ENCODE results near the gene FAM78A.
"Not testable (repeated sequence)": the region's sequence is repeated elsewhere in the genome, so short reads cannot be mapped to it uniquely, and the experiment has no call there.

FAM78A gene

GRCh38 chr9:131280660-131281059 lies 4.3 kb upstream of the FAM78A start:
- DNase-seq: no peak

GRCh38 chr9:131279863-131280570 lies 3.7 kb upstream of the FAM78A start:
- DNase-seq: no peak

GRCh38 chr9:131279196-131279862 lies 3.0 kb upstream of the FAM78A start:
- DNase-seq: no peak

DNA sequence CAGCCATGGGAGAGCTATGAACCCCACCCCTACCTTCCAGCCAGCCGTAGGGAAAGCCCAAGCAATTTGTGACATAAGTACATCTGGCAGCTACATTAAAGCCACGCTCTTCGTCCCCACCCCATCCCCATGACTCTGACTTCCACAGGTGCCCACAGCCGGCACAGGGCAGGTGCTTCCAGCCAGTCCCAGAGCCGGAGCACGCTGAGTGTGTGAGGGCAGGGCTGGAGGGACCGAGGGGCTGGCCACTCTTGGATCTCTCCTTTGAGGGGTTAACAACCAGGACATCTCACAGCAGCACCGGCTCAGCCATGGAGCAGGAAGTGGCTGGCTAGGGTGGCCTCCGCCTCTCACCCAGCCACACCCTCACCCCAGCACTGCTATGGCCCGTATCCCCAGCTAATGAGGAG lies 2.4 kb upstream of the FAM78A start:
- DNase-seq: no peak

- DNase-seq: peak; percentile 82
Measured at GRCh38 chr9:131277910-131278701, 1.8 kb upstream of the FAM78A start.

DNA sequence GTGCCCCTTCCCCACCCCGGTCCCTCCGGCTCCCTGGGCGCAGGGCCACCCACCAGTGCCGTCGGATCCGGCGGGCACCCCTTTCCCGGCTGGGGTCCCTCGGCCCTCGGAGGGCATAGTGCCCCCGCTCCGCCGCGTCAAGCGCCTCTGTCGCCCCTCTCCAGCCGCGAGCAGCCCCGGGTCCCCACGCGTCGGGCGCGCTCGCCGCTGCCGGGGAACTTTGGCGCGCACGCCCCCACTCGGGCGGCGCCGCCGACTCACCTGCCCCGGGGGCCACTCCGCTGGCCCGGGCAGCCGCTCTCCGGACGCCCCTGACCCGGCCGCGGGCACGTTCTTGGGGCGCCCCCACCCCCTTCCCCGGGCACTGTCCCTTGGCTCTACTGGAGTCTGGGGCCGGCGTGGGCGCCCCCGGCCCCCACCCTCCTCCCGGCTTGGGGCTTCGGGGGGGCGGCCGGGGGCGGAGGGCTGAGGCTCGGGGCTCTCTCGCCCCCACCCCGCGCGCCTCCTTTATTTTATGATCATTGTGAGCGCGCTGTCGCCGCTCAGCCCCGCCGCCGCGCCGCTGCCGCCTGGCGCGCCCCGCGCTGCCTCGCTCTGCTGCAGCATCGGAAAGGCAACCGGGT lies 1.1 kb upstream of the FAM78A start:
- DNase-seq: peak; percentile 37

- peak; percentile 51 for DNase-seq
Measured at GRCh38 chr9:131276891-131277286, 579 bp upstream of the FAM78A start.

DNA sequence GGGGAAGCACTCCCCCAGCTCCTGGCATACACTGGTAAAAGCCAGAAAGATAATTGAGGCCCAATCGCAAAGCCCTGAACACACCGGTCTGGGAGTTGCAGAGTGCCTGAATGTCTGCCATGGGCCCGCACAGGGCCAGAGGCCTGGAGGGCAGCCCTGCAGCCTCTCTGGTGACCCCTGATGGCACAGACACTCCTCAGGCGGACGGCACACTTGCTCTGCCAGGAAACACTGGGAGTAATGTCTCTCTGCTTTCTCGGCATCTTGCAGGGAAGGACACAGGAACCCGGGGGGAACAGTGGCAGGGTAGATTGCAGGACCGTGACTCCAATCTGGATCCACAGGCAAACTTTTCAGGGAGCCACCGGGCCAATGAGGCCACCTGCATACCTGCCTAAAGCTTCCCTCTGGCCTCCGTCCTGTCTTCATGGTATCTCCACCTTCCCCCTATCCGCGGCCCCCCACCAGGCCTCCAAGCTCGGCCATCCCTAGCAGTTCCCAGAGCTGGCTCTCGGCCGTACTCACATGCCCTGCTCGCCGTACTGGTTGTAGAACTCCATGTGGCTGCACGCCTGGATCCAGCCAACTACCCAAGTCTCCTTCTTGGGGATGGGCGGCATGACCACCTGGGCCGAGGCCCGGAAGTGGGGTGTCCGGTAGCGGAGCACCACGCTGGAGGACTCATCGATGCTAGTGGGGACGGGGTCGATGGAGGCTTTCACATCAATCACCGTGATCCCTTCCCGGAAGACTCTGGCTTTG lies 797 bp downstream of the FAM78A start:
- peak; percentile 54 for DNase-seq

GRCh38 chr9:131274674-131275331 lies 1.5 kb downstream of the FAM78A start:
- peak; percentile 49 for DNase-seq

DNA sequence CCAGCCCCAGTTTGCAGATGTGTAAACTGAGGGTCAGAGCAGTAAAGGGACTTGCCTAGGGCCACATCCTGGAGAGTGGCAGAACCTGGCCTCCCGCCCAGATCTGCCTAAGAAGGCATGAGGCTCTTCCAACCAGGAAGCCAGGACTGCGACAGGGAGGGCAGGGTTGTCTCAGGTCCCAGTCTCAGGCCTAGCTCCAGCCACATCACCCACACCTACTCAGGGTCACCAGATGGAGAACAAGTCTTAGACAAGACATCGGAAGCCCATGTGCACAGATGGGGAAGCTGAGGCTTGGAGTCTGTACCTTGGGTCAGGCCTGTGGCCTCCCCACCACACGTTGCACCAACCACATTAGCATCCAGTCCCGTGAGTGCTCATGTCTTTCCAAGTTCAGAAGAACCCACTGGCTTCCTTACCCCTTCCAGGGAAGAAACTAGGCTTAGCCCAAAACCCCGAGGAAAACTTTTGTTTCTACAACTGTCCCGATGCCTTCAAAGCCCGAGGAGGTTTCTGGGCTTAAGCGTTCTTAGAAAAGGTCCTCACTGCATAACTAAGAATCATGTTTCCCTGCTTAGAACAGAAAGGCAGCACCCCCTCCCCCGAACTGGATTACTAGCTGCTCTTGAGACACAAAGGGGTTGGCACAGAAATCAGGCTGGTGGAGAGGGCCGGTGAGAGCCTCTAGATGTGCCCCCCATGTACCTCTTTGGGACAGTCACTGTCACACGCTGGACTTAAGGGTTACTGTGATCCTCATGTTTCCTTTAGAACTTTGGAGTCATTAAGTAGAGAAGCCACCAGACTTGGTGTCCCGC lies 2.2 kb downstream of the FAM78A start:
- DNase-seq: peak; percentile 41

GRCh38 chr9:131273146-131273855 lies 3.0 kb downstream of the FAM78A start:
- peak; percentile 48 for DNase-seq

GRCh38 chr9:131272212-131272611 lies 4.1 kb downstream of the FAM78A start:
- no peak for DNase-seq

DNA sequence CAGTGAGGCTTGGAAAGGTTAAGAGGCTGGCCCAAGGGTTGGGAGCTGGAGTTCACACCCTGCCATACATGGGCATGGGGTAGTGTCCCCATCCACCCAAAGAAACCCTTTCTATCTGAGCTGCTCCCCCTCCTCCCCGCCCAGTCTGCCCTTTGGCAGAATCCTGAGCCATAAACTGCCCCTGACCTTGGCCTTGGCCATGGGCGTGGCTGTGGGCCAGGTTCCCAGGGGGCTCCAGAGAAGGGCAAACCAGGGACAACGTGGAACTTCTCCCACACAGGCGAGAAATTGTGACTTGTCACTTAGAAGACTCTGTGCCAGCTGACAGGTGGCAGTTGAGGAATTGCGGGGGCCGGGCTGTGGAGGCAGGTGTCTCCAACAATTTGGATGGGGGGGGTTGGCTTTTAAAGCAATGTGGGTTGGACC lies 4.8 kb downstream of the FAM78A start:
- DNase-seq: peak; percentile 32

- DNase-seq: not testable (repeated sequence)
Measured at GRCh38 chr9:131271016-131271273, 5.4 kb downstream of the FAM78A start.

DNA sequence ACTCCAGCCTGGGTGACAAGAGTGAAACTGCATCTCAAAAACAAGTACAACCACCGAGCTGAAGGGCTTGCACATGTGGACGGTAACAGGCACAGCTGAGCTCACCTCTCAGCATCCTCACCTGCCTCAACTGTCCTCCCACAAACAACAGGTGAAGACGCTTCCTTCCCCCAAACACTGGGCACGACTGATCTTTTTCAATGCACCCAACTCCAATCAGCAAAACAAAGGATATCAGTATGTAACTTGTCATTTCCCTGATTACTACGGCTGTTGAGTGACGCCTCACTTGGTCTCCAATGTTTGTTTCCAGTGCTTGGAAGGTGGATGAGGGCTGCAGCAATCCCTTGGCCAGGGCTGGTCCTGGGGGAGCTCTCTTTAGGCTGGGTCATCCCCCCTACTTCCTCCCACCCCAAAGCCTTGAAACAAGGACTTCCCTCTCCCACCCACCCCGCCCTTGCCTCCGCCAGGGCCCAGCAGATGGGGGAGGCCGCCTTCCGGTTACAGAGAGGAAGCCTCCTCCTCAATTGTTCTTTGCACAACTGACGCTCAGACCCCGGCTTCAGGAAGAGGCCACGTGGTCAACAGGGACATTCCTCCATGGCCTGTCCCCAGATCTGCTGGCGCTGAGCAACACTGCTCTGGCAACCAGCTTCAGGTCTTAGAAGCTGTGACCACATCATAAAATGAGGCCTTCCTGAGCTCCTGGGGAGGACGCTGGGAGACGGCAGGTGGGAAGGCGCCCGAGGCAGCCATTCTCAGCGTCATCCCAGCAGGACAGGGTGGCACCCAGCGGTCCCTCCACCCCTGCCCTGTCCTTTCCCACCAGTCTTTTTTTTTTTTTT lies 5.9 kb downstream of the FAM78A start:
- DNase-seq: peak; percentile 67

DNA sequence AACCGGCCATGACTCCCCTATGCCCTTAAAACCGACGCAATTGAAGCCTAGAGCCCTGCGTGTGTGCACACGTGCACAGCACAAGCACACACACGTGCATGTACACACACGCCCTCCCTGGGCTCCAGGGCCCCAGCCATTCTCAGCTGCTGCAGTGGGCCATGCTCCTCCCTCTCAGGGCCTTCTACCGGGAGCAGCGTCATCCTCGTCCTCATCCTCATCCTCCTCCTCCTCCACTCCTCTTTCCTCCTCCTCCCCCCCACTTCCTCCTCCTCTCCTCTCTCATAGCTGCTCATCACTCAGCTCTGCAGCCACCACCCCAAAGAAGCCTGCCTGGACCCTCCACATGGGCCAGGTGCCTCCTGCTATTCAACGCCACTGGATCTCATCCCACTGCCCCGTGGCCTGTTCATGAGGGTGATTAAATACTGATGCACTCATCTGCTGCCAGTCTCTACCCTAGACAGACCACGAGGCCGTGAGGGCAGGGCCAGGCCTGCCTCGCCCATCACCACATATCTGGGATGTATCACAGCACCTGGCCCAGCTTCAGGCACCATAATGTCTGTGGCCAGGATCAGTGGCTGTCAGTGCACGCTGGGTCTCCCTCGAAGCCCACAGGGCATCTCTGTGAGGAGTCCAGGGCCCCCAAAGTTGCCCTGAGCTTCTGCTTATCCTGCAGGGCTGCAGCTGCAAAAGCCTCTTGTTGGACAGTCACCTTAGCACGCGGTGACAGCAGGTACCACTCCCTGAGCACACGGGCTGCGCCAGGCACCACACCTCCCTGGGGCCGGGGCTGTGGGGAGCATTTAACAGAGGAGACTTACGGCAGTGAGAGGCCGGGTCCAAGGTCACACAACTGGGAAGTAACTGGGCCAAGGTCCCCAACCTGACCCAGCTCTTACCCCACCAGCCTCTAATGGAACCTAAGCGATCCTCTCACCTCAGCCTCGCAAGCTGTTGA lies 9.8 kb downstream of the FAM78A start:
- peak; percentile 73 for DNase-seq

- DNase-seq: peak; percentile 48
Measured at GRCh38 chr9:131264231-131264630, 12.1 kb downstream of the FAM78A start.

DNA sequence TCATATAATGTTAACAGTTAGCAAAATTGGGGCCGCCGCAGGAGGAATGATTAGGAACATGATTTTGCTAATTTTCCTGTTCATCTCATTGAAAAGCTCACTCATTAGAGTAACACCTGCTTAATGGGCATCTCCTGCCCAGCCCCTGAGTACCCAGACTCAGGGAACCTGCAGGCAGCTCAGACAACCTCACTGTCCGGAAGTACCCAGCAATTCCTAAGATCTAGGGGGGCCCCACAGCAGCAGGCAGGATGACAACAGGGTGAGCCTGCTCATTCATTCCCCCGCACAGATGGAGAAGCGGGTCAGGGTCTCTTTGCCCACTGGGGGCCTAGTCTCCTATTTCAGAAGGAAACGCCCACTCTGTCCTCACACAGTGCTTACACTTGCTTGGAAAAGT lies 12.6 kb downstream of the FAM78A start:
- DNase-seq: no peak

DNA sequence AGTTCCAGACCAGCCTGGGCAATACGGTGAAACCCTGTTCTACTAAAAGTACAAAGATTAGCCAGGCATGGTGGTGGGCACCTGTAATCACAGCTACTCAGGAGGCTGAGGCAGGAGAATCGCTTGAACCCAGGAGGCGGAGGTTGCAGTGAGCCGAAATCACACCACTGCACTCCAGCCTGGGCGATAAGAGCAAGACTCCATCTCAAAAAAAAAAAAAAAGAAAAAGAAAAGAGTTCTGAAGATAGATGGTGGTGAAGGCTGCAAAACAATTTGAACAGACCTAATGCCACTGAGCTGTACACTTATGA lies 13.3 kb downstream of the FAM78A start:
- DNase-seq: not testable (repeated sequence)
